Activated CD4-positive, alpha-beta T cell treated with anti-CD3 and anti-CD28 coated beads for 36 hours (primary cell): ENCODE results near the gene EIF4EBP2. TPM values are rescaled to one million over a fixed set of nuclear protein-coding genes. Genes with fewer than 3 reads are reported as not detected.

Experiments used
- ATAC-seq: fragments of 200-7000 bp; cut with Tn5 transposase; one replicate; pipeline ENCODE4 v1.10.0; 2021; ENCODE audit warnings: mild to moderate bottlenecking, moderate library complexity
- CTCF ChIA-PET: fragments of 350-600 bp; sonication (Branson Sonifier 250); formaldehyde crosslinking; loops from one replicate; lab custom pipeline; 2021; ENCODE audit warnings: antibody characterized with exemption; lab: Charles Lee
- POLR2A ChIA-PET: fragments of 350-600 bp; sonication (Branson Sonifier 250); formaldehyde crosslinking; loops from one replicate; lab custom pipeline; 2021; ENCODE audit warnings: antibody characterized with exemption, inconsistent platforms; lab: Charles Lee
- DNase-seq: peaks from one replicate; pipeline ENCODE4 v3.0.0-alpha.2; 2020
- H3K27ac Mint-ChIP-seq: one replicate; pipeline ENCODE4 v1.8.0; 2021; ENCODE audit warnings: mixed read lengths
- H3K27me3 Mint-ChIP-seq: one replicate; pipeline ENCODE4 v1.8.0; 2021; ENCODE audit warnings: mixed read lengths
- H3K36me3 Mint-ChIP-seq: one replicate; pipeline ENCODE4 v1.8.0; 2021; ENCODE audit warnings: low read depth, mixed read lengths
- H3K4me1 Mint-ChIP-seq: one replicate; pipeline ENCODE4 v1.8.0; 2021; ENCODE audit warnings: mixed read lengths
- H3K4me3 Mint-ChIP-seq: one replicate; pipeline ENCODE4 v1.8.0; 2021; ENCODE audit warnings: mild to moderate bottlenecking, moderate library complexity, mixed read lengths
- H3K9me3 Mint-ChIP-seq: one replicate; pipeline ENCODE4 v1.8.0; 2021; ENCODE audit warnings: low read depth, mixed read lengths
- intact Hi-C, 2 experiments: fragments of 100-400 bp; cut with DNase I in 1 of 2; cut with micrococcal nuclease in 1 of 2; formaldehyde crosslinking; loops; one replicate each; pipeline versions ENCODE4 v1.14.2 to v1.15.1; 2022 to 2024; cut with DNase I, micrococcal nuclease
- total RNA-seq, 2 experiments: library from RNA; stranded (reverse); gene quantifications; one replicate each; pipeline ENCODE4 v1.2.3, GENCODE V29; 2021

EIF4EBP2 gene
- total RNA-seq, 2 experiments from 2014 or later, result 24.4 to 27.7 TPM

DNA sequence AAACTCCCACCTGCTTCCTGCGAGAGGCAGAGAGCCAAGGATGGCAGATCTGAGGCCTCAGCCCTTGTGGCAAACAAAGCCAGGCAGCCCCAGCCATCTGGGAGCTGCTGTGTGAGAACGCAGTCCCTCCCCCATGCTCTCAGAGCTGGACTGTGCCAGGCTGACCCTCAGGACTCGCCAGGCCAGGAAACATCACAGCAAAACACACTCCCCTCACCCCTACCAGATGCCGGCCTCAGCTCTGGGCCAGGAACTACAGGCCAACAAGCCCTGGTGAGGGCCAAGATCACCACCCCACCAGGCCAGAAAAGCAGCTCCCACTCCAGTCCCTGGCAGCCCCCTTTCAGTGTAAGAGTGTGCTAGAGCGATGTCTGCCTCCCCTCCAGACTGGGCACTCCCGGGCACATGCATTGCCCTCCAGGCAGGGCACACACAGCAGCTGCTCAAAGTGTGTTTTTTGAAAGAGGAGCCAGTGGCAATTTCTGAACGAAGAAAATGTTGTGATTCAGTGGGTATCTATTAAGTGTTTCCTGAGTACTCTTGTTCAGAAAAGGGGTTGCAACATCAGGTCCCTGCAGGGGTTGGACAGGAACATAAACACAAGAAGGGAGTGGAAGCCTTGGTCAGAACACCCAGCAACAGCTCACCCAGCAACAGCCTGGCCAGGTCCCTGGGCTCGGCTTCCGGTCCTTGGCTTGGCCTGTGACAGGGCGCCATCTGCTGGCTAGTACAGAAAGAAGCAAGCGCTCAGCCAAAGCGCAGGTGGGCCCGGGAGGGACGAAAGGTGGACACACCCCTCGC lies 39.8 kb upstream of the EIF4EBP2 start:
- no peaks in the 10 kb centered on the region for H3K36me3 Mint-ChIP-seq
- H3K4me3 Mint-ChIP-seq, result no peak overlapping the region
- ATAC-seq (peak; percentile 100), DNase-seq (peak; percentile 93)
- H3K27ac Mint-ChIP-seq, result no peak overlapping the region
- ChIA-PET CTCF (interaction anchor here (0.5 to 9.1 kb wide), 45 partner anchors 9 to 1594 kb away, joined by 3 to 220 read pairs (median 5); partner anchors contain the start of genes EIF4EBP2, LRRC20, PPA1 and TYSND1), POLR2A (interaction anchor here (1.0 to 1.6 kb wide), 2 partner anchors 138 to 143 kb away, joined by 3 to 14 read pairs; no protein-coding TSS in a partner anchor)
- no peaks in the 10 kb centered on the region for H3K27me3 Mint-ChIP-seq
- H3K4me1 Mint-ChIP-seq, result peaks cover 6% of the 10 kb centered on the region
- H3K9me3 Mint-ChIP-seq, result no peaks in the 10 kb centered on the region
- intact Hi-C loops, result loop anchor here (1.0 to 10.0 kb wide), 6 partner anchors 92 to 280 kb away; partner anchors contain the start of gene TYSND1 (in 1 of the 2)

DNA sequence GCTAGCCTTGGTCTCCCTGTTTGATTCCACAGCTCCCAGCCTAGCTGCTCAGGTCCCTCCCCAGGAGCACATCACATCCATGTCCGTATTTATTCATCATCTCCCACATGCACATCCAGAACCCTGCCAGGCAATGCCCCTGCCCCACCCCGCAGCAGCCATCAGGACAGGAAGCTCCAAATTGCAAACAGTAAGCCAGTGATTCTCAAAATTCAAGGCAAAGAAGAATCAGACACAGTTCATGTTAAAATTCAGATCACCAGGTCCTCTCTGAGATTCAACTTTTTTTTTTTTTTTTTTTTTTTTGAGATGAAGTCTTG lies 39.2 kb upstream of the EIF4EBP2 start:
- intact Hi-C loops, result loop anchor here (1.0 to 10.0 kb wide), 6 partner anchors 92 to 280 kb away; partner anchors contain the start of gene TYSND1 (in 1 of the 2)

DNA sequence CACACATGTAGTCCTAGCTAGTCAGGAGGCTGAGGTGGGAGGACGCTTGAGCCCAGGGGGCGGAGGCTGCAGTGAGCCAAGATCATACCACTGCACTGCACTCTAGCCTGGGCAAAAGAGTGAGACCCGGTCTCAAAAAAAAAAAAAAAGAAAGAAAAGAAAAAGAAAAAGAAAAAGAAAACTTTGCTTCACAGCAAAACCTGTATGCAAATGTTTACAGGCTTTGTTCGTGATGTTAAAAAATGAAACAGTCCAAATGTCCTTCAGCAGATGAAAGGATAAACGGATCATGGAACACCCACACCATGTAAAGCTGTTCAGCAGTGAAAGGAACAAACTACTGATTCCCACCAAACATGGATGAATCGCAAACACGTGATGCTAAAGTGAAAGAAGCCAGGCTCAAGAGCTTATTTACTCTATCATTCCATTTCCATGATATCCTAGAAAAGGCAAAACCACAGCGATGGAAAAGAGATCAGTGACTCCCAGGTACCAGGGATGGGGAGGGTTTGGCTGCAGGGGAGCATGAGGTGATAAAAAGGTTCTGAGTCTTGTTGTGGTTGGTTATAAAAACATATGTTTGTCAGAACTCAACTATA lies 36.6 kb upstream of the EIF4EBP2 start:
- H3K36me3 Mint-ChIP-seq, result no peaks in the 10 kb centered on the region
- no peak overlapping the region for H3K4me3 Mint-ChIP-seq
- no peaks in the 10 kb centered on the region for H3K27me3 Mint-ChIP-seq
- H3K9me3 Mint-ChIP-seq, result no peaks in the 10 kb centered on the region
- intact Hi-C loops, result loop anchor here in 1 of 2 experiments (10.0 kb wide), 1 partner anchor 222 kb away; the partner anchor contains the start of gene TYSND1
- H3K4me1 Mint-ChIP-seq, result peaks cover 6% of the 10 kb centered on the region
- ChIA-PET CTCF (interaction anchor here (1.4 to 9.1 kb wide), 2 partner anchors 13 to 148 kb away, joined by 3 to 220 read pairs; no protein-coding TSS in a partner anchor), POLR2A (interaction anchor here (0.6 kb wide), 1 partner anchor 98 kb away, joined by 4 read pairs; no protein-coding TSS in a partner anchor)
- no peak overlapping the region for H3K27ac Mint-ChIP-seq
- no peak for ATAC-seq
- no peak for DNase-seq

More for the DNA sequence above, 39.2 kb upstream of the EIF4EBP2 start:
- Mint-ChIP-seq H3K36me3 (no peaks in the 10 kb centered on the region), H3K27ac (no peak overlapping the region), H3K4me1 (peaks cover 6% of the 10 kb centered on the region), H3K4me3 (no peak overlapping the region), H3K9me3 (no peaks in the 10 kb centered on the region), H3K27me3 (no peaks in the 10 kb centered on the region)
- ChIA-PET CTCF (interaction anchor here (0.6 to 9.1 kb wide), 39 partner anchors 9 to 1593 kb away, joined by 3 to 220 read pairs (median 5); partner anchors contain the start of genes EIF4EBP2, LRRC20, PPA1 and TYSND1), POLR2A (interaction anchor here (1.6 kb wide), 1 partner anchor 144 kb away, joined by 14 read pairs; no protein-coding TSS in a partner anchor)
- DNase-seq, result no peak
- ATAC-seq, result no peak

DNA sequence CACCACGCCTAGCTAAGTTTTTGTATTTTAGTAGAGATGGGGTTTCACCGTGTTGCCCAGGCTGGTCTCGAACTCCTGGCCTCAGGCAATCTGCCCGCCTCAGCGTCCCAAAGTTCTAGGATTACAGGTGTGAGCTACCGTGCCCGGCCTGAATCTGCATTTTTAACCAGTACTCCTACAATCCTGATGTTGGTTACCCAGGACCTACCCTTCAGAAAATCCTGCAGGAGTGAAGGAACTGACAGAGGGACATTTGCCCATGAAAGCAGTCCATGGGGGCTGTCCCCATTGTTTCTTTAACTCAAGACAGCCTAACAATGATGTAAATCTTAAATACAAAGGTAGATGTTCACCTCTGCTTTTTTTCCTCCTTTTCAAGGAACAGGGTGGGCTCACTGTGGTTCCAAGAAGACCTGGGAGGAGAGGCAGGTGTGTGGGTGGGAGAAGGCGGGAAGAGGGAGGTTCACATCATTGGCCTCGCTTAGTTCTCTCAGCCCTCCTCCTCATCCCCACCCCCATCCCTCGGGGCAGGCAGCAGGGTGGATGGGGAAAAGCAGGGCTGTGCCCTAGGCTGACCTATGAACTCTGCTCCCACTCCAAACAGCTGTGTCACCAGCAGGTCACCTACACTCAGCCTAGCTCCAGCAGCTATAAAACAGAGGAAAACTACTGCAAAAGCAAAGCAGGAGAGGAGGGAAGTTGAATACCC lies 35.0 kb upstream of the EIF4EBP2 start:
- H3K4me1 Mint-ChIP-seq, result peaks cover 6% of the 10 kb centered on the region
- H3K36me3 Mint-ChIP-seq, result no peaks in the 10 kb centered on the region
- DNase-seq (no peak), ATAC-seq (no peak)
- intact Hi-C loops, result loop anchor here in 1 of 2 experiments (10.0 kb wide), 1 partner anchor 224 kb away; the partner anchor contains the start of gene TYSND1
- POLR2A ChIA-PET, result no interaction called here
- H3K4me3 Mint-ChIP-seq, result no peak overlapping the region
- no peaks in the 10 kb centered on the region for H3K27me3 Mint-ChIP-seq
- CTCF ChIA-PET, result interaction anchor here (0.7 to 9.1 kb wide), 2 partner anchors 73 to 149 kb away, joined by 3 to 220 read pairs; no protein-coding TSS in a partner anchor
- no peak overlapping the region for H3K27ac Mint-ChIP-seq
- H3K9me3 Mint-ChIP-seq, result no peaks in the 10 kb centered on the region

DNA sequence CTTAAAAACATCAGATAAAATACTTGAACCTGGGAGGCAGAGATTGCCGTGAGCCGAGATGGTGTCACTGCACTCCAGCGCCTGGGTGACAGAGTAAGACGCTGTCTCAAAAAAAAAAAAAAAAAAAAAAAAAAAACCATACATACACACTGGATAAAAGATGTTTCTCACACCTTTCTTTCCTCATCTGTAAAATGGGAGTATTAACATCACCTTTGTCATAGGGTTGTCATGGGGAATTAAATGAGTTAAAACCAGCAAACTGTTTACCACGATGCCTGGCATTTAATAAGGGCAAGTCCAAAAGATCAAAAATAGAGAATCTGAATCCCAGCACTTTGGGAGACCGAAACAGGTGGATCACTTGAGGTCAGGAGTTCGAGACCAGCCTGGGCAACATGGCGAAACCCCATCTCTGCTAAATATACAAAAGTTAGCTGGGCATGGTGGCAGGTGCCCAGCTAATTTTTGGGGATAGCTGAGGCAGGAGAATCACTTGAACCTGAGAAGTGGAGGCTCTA lies 34.4 kb upstream of the EIF4EBP2 start:
- H3K36me3 Mint-ChIP-seq, result no peaks in the 10 kb centered on the region
- no peak overlapping the region for H3K27ac Mint-ChIP-seq
- no peaks in the 10 kb centered on the region for H3K27me3 Mint-ChIP-seq
- H3K4me3 Mint-ChIP-seq, result no peak overlapping the region
- H3K9me3 Mint-ChIP-seq, result no peaks in the 10 kb centered on the region
- intact Hi-C loops, result loop anchor here in 1 of 2 experiments (10.0 kb wide), 1 partner anchor 225 kb away; the partner anchor contains the start of gene TYSND1
- ChIA-PET CTCF (interaction anchor here (0.7 kb wide), 1 partner anchor 74 kb away, joined by 3 read pairs; no protein-coding TSS in a partner anchor), POLR2A (no interaction called here)
- H3K4me1 Mint-ChIP-seq, result peaks cover 3% of the 10 kb centered on the region
- DNase-seq (no peak), ATAC-seq (no peak)

DNA sequence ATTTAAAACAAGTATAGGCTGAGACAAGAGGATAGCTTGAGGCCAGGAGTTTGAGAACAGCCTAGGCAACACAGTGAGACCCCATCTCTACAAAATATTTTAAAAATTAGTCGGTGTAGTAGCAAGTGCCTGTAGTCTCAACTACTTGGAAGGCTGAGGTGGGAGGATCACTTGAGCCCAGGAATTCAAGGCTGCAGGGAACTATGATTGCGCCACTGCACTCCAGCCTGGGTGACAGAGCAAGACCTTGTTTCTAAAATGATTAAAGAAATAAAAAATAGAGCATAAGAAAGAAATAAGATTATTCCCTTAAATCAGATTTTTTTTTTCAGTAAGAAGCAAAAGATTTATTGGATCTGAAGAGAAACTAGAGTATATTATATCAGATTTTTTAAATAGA lies 33.2 kb upstream of the EIF4EBP2 start:
- DNase-seq (no peak), ATAC-seq (no peak)
- intact Hi-C loops, result no loop called here
- H3K27me3 Mint-ChIP-seq, result no peaks in the 10 kb centered on the region
- ChIA-PET POLR2A (no interaction called here), CTCF (interaction anchor here (0.6 kb wide), 1 partner anchor 169 kb away, joined by 3 read pairs; no protein-coding TSS in a partner anchor)
- H3K4me3 Mint-ChIP-seq, result no peak overlapping the region
- H3K36me3 Mint-ChIP-seq, result peaks cover 7% of the 10 kb centered on the region
- H3K27ac Mint-ChIP-seq, result no peak overlapping the region
- no peaks in the 10 kb centered on the region for H3K4me1 Mint-ChIP-seq
- H3K9me3 Mint-ChIP-seq, result no peaks in the 10 kb centered on the region

DNA sequence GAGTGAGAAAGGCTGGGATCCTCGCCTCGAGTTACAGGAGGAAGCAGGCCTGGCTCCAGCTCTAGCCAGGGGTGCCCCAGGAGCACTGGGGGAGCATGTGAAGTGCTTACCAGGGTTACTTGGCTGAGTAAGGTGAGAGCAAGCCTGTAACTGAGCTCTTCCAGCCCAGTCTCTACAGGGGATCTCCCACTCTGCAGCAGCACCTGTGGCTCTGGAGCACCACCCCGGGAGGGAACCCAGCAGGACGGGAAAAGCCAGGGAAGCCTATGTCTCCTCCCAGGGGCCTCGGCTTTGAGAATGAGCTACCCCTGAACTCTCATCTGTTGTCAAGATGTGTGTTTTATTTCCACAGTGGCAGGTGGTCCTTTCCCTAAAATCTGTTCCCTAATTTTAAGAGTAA lies 32.1 kb upstream of the EIF4EBP2 start:
- ATAC-seq (no peak), DNase-seq (no peak)
- H3K4me3 Mint-ChIP-seq, result no peak overlapping the region
- CTCF ChIA-PET, result interaction anchor here (0.7 to 1.1 kb wide), 2 partner anchors 60 to 256 kb away, joined by 3 read pairs; no protein-coding TSS in a partner anchor
- H3K9me3 Mint-ChIP-seq, result no peaks in the 10 kb centered on the region
- H3K27me3 Mint-ChIP-seq, result no peaks in the 10 kb centered on the region
- no peaks in the 10 kb centered on the region for H3K4me1 Mint-ChIP-seq
- intact Hi-C loops, result no loop called here
- POLR2A ChIA-PET, result no interaction called here
- no peak overlapping the region for H3K27ac Mint-ChIP-seq
- peaks cover 7% of the 10 kb centered on the region for H3K36me3 Mint-ChIP-seq

DNA sequence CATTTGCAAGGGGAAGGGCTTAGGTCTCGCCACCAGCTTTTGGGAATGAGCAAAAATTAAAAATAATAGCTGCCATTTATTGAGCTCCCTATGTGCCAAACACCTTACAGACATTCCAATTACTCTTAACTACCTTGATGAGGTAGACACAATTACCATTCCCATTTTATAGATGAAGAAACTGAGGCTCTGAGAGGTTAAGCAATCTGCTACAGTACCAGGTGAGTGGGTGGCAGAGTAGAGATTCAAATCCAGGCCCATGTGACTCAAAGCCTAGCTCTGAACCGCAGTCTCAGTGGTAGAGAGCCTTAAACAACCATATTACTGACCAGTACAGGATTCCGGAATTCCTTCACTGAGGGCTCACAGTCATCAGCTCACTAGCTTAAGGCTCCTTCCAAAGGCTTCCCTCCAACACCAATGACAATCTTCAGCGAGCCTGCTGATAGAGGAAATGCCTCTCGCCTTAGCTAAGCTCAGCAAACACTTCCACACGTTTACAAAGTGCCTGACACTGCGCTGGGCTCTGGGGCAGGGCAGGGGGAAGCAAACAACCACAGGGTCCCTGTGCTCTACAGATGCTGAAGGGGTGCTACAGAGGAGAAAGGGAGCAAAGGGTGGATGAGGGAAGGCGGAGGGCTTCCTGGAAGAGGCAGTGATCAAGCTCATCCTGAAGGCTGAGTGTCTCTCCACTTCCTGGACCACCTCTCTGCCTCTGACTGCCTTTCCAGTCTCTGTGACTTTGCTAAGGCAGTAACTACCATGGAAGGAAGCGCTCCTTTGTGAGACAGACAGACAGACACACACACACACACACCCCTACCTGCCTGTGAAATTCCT lies 28.9 kb upstream of the EIF4EBP2 start:
- ATAC-seq (no peak), DNase-seq (no peak)
- Mint-ChIP-seq H3K27me3 (no peaks in the 10 kb centered on the region), H3K27ac (no peak overlapping the region), H3K9me3 (no peaks in the 10 kb centered on the region), H3K4me1 (no peaks in the 10 kb centered on the region), H3K36me3 (peaks cover 11% of the 10 kb centered on the region), H3K4me3 (no peak overlapping the region)
- intact Hi-C loops, result no loop called here
- ChIA-PET CTCF (interaction anchor here (1.3 to 3.0 kb wide), 4 partner anchors 10 to 153 kb away, joined by 4 to 11 read pairs (median 6); partner anchors contain the start of gene EIF4EBP2), POLR2A (no interaction called here)

DNA sequence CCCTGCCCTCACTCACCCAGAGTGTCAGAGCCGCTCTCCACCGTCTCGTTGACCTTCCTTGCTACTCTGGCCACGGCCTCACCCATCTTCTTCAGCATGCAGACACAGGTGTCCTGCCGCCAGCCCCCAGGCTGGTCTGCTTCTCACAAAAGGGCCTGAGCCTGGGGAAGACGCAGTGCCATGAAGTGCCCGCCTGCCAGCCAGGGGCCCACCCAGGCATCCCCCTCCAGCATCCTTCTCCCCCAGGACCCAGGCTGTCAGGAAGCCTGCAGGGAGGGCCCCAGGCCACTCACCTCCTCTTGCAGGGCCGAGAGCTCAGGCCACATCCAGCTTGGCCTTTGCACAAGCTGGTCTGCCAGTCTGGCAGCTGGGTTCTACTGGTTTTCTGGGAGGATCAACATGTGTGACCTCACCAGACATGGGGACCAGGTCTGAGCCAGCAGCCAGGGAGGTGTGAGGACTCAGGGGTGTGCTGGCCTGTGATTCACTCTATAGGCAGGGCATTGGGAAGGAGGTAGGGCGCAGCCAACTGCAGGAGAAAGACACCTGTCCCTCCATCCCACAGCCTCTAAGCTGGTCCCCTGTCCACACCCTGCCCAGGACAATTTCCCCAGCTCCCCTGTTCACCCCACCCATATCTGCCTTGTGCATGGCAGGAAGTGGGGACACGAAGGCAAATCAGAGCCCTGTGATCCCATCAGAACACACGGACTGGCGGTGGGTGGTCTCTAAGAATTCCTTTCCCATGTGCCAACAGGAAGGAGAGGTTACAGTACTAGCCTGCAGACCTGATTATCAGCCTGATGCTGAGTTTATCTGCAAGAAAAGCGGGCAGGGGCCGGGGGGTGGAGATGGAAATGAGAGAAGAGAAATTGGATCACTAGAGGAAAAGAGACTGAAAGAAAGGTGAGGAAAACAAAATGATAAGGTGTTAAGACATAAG lies 27.2 kb upstream of the EIF4EBP2 start:
- DNase-seq (no peak), ATAC-seq (no peak)
- no peak overlapping the region for H3K27ac Mint-ChIP-seq
- POLR2A ChIA-PET, result interaction anchor here (0.6 kb wide), 1 partner anchor 262 kb away, joined by 7 read pairs; no protein-coding TSS in a partner anchor
- H3K9me3 Mint-ChIP-seq, result no peaks in the 10 kb centered on the region
- peaks cover 2% of the 10 kb centered on the region for H3K4me1 Mint-ChIP-seq
- intact Hi-C loops, result no loop called here
- CTCF ChIA-PET, result interaction anchor here (0.8 to 1.6 kb wide), 4 partner anchors 11 to 155 kb away, joined by 3 to 9 read pairs (median 4); no protein-coding TSS in a partner anchor
- H3K36me3 Mint-ChIP-seq, result peaks cover 11% of the 10 kb centered on the region
- no peaks in the 10 kb centered on the region for H3K27me3 Mint-ChIP-seq
- no peak overlapping the region for H3K4me3 Mint-ChIP-seq
